HL-60 (cell line): ENCODE data around the gene TBC1D5.

ENCODE experiments used
- DNase-seq, 2 experiments: peaks; one replicate each; pipeline ENCODE4 v3.0.0-alpha.2; 2010 to 2020; ENCODE audit warnings: low read depth in 1 of 2, low spot score in 1 of 2
- H3K27ac ChIP-seq: fragments of 250-450 bp; sonication (Bioruptor Pico); replicated peaks from 2 replicates; pipeline ENCODE4 v1.5.1; 2020; ENCODE audit warnings: mild to moderate bottlenecking, moderate library complexity
- H3K27me3 ChIP-seq: fragments of 250-450 bp; sonication (Bioruptor Pico); 2 replicates; pipeline ENCODE4 v1.5.1; 2021; ENCODE audit warnings: mild to moderate bottlenecking, moderate library complexity; ENCODE audit not compliant: insufficient read depth, poor library complexity, severe bottlenecking
- H3K4me3 ChIP-seq: replicated peaks from 2 replicates; pipeline ENCODE4 v1.5.1; 2011; ENCODE audit warnings: mild to moderate bottlenecking, control low read depth, low read length; ENCODE audit not compliant: insufficient read depth
- GABPA ChIP-seq: IDR thresholded peaks from 2 replicates; pipeline ENCODE4 v1.6.1; 2012; ENCODE audit warnings: low read depth
- POLR2AphosphoS5 ChIP-seq: IDR thresholded peaks from 2 replicates; pipeline ENCODE4 v1.6.1; 2012; ENCODE audit warnings: low read depth
- REST ChIP-seq: IDR thresholded peaks from 2 replicates; pipeline ENCODE4 v1.6.1; 2012; ENCODE audit warnings: low read depth; ENCODE audit not compliant: insufficient replicate concordance
- SPI1 ChIP-seq: IDR thresholded peaks from 2 replicates; pipeline ENCODE4 v1.6.1; 2012; ENCODE audit warnings: low read depth, mild to moderate bottlenecking, borderline replicate concordance
- TF ChIP-seq, protein P1 (sequence below): IDR thresholded peaks from one replicate; pipeline ENCODE4 v1.5.1; 2011; ENCODE audit warnings: low read length, control low read depth, inconsistent platforms; ENCODE audit not compliant: insufficient read depth

Gene TBC1D5

DNA sequence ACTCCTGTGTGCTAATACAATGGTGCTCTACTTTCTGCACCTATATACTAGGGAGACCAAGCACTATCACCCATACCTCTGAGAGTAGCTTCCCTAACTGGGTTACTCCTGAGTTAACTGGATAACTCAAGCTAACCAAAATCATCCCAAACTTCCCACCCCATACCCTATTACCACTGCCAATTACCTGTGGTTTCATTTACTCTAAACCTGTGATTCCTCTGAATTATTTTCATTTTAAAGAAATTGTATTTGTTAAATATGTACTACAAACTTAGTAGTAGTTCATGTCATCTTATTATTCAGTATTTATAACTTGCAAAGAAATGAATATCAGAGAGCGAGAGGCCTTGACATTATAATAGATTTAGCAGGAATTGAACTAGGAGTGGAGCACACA lies 340.5 kb downstream of the TBC1D5 start:
- DNase-seq = no peak
- Histone ChIP-seq H3K4me3 (no peak overlapping the region), H3K27ac (no peak overlapping the region), H3K27me3 (no peaks in the 10 kb centered on the region)
- TF ChIP-seq SPI1 = no peak

GRCh38 chr3:17399586-17399985 lies 342.8 kb downstream of the TBC1D5 start:
- TF ChIP-seq SPI1 (no peak), POLR2AphosphoS5 (no peak), GABPA (no peak), REST (no peak)
- TF ChIP-seq, protein P1, sequence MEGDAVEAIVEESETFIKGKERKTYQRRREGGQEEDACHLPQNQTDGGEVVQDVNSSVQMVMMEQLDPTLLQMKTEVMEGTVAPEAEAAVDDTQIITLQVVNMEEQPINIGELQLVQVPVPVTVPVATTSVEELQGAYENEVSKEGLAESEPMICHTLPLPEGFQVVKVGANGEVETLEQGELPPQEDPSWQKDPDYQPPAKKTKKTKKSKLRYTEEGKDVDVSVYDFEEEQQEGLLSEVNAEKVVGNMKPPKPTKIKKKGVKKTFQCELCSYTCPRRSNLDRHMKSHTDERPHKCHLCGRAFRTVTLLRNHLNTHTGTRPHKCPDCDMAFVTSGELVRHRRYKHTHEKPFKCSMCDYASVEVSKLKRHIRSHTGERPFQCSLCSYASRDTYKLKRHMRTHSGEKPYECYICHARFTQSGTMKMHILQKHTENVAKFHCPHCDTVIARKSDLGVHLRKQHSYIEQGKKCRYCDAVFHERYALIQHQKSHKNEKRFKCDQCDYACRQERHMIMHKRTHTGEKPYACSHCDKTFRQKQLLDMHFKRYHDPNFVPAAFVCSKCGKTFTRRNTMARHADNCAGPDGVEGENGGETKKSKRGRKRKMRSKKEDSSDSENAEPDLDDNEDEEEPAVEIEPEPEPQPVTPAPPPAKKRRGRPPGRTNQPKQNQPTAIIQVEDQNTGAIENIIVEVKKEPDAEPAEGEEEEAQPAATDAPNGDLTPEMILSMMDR = no peak

DNA sequence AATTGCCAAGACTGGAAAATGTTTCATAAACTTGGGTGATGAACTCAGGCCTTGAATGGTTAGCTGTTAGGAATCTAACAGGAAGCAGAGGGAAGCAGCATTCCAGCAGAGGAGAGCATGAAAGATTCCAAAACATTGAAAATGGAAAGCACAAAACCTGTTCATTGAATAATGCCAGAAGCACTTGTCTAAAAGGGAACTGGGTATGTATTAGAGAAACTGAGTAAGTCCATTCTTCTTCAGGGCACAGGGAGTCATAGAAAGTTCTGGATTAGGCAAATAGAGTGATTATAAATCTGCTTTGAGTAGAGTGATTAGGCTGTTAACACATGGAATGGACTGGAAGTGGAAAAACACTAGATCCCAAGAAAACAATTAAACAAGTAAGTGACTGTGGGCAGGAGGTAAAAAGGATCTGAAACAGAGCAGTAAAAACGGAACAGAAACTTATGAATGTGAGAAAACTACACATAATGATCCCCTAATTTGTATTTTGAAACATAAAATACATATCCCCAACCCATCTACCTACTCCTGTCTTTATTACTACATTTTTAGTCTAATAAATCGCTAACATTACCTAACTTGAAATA lies 343.4 kb downstream of the TBC1D5 start:
- no peak for DNase-seq
- TF ChIP-seq POLR2AphosphoS5 = no peak
- no peak for TF ChIP-seq REST
- TF ChIP-seq, protein P1 = no peak
- TF ChIP-seq SPI1 = no peak
- TF ChIP-seq GABPA = no peak
- Histone ChIP-seq H3K27me3 (no peaks in the 10 kb centered on the region), H3K27ac (no peak overlapping the region), H3K4me3 (no peak overlapping the region)

More at GRCh38 chr3:17399586-17399985, 342.8 kb downstream of the TBC1D5 start:
- no peaks in the 10 kb centered on the region for H3K27me3 ChIP-seq
- H3K27ac ChIP-seq = no peak overlapping the region
- no peak overlapping the region for H3K4me3 ChIP-seq
- no peak for DNase-seq

- no peak for DNase-seq
- no peaks in the 10 kb centered on the region for H3K27me3 ChIP-seq
- H3K27ac ChIP-seq = no peak overlapping the region
- TF ChIP-seq POLR2AphosphoS5 (no peak), REST (no peak), GABPA (no peak), SPI1 (no peak)
- TF ChIP-seq, protein P1 = no peak
- H3K4me3 ChIP-seq = no peak overlapping the region
These were observed 346.4 kb downstream of the TBC1D5 start for GRCh38 chr3:17396036-17396435.
